ENCODE results near the gene SVEP1.

Gene SVEP1

DNA sequence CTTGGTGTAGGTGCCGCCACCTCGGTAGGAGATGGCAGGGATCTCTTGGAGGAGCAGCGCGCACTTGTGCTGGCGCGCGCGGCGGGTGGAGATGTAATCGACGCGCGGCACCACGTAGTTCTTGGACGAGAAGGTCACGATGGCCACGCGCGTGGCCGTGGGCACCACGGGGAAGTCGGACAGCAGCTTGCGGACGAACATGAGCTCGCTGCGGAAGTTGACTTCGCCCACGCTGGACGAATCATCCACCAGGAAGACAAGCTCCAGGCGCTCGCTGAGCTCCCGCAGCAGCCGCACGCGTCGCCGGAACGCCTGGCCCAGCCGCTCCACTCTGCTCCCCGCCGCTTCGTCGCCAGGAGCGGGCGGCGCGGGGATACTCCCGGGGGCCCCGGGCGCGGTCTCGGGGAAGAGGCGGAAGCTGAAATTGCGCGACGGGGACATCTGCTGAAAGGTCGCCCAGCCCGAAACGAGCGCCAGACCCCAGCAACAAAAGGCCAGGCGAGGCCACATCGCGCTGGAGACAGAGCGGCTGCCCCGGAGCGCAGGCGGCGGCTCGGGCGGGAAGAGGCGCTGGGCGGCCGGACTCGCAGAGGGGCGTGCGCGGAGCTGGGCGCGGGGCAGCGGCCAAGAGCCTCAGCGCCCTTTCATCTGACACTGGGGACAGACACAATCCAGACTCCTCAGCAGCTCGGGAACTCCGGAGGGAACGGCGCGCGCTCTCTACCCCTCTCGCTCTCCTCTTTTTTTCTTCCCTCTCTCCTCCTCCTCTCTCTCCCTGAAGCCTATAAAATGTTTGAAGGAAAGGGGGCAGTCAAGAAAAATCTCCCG is at the start of gene SVEP1:
SVEP1 (minus strand) TSS at position 708 of the 828 bp plus-strand sequence; CDS start at position 510, 198 bp downstream.
- H3K9me3 ChIP-seq (ENCODE audit: insufficient read depth, low read length) = no peaks in the 10 kb centered on the region
- H3F3A ChIP-seq (ENCODE audit: insufficient read depth) = no peaks in the 10 kb centered on the region
- H3K27me3 ChIP-seq (ENCODE audit: low read length) = no peaks in the 10 kb centered on the region
- no peak within 1 kb of the TSS for H3K4me3 ChIP-seq (ENCODE audit: insufficient read depth, low read length, poor library complexity, severe bottlenecking)
- no peak within 1 kb of the TSS for H3K4me2 ChIP-seq (ENCODE audit: low read depth, low read length, poor library complexity, severe bottlenecking)
- TF ChIP-seq EZH2phosphoT487 (conservative IDR thresholded peaks at IDR 0.05; ENCODE audit: low read length) = no peak
- TF ChIP-seq, protein P1, sequence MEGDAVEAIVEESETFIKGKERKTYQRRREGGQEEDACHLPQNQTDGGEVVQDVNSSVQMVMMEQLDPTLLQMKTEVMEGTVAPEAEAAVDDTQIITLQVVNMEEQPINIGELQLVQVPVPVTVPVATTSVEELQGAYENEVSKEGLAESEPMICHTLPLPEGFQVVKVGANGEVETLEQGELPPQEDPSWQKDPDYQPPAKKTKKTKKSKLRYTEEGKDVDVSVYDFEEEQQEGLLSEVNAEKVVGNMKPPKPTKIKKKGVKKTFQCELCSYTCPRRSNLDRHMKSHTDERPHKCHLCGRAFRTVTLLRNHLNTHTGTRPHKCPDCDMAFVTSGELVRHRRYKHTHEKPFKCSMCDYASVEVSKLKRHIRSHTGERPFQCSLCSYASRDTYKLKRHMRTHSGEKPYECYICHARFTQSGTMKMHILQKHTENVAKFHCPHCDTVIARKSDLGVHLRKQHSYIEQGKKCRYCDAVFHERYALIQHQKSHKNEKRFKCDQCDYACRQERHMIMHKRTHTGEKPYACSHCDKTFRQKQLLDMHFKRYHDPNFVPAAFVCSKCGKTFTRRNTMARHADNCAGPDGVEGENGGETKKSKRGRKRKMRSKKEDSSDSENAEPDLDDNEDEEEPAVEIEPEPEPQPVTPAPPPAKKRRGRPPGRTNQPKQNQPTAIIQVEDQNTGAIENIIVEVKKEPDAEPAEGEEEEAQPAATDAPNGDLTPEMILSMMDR (IDR thresholded peaks at IDR 0.05; ENCODE audit: insufficient read depth, low read length, poor library complexity, severe bottlenecking) = no peak
- H3K9me2 ChIP-seq (replicated peaks; ENCODE audit: insufficient read depth, low read length) = no peaks in the 10 kb centered on the region
- H4K20me1 ChIP-seq (ENCODE audit: low read depth, low read length) = no peaks in the 10 kb centered on the region
- H2AFZ ChIP-seq (ENCODE audit: low read depth, low read length, severe bottlenecking) = no peak within 1 kb of the TSS
- no peaks in the 10 kb centered on the region for H3K36me3 ChIP-seq (ENCODE audit: low read length)
- H3K27ac ChIP-seq (ENCODE audit: low read depth, low read length) = no peak within 1 kb of the TSS
- H3K9ac ChIP-seq (ENCODE audit: low read length) = no peak within 1 kb of the TSS
- no peaks in the 10 kb centered on the region for H3K79me2 ChIP-seq (ENCODE audit: insufficient read depth, low read length)

DNA sequence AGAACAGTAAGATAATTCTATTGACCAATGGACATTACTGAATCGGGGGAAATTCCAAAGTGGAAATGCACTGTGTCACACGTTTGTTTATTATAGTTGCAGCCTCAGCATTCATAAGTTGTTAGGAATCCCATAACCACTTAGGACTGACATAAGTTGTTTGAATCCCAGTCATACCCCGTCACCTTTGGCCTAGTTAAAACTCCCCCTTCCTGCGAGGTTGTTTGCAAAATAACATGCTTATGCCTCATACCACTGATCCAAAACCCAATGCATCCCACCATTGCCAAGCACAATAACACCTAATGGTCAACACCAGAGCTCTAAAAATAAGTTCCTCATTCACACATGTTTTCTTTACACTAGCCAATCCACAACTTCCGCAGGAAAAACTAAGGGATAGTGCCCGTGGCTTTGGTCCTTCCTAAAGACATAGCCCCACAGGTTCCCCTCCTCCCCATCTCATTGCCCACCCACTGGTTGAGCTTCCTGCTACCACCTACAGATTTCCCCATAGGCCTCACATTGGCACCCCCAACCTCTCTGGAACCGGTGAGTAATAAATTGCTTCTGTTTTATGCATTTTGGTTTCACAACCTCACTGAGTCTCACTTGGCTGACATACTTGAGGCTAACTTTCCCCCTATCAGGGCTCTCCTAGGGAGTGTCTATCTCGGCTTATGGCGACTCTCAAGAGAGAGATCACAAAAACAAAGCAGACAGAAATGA is 46.7 kb upstream of the SVEP1 start:
- Histone ChIP-seq H3K27ac (ENCODE audit: low read depth, low read length) (no peak overlapping the region), H3K4me3 (ENCODE audit: insufficient read depth, low read length, poor library complexity, severe bottlenecking) (no peak overlapping the region), H3K9me2 (replicated peaks; ENCODE audit: insufficient read depth, low read length) (no peaks in the 10 kb centered on the region), H4K20me1 (ENCODE audit: low read depth, low read length) (0 out of 2 replicates have a peak, but pooled peaks cover 2% of the 10 kb centered on the region), H3K9me3 (ENCODE audit: insufficient read depth, low read length) (no peaks in the 10 kb centered on the region), H2AFZ (ENCODE audit: low read depth, low read length, severe bottlenecking) (no peak overlapping the region), H3K4me2 (ENCODE audit: low read depth, low read length, poor library complexity, severe bottlenecking) (no peak overlapping the region), H3K27me3 (ENCODE audit: low read length) (no peaks in the 10 kb centered on the region), H3K9ac (ENCODE audit: low read length) (no peak overlapping the region), H3K79me2 (ENCODE audit: insufficient read depth, low read length) (no peaks in the 10 kb centered on the region), H3K36me3 (ENCODE audit: low read length) (no peaks in the 10 kb centered on the region), H3F3A (ENCODE audit: insufficient read depth) (no peaks in the 10 kb centered on the region)
- no peak for TF ChIP-seq EZH2phosphoT487 (conservative IDR thresholded peaks at IDR 0.05; ENCODE audit: low read length)
- TF ChIP-seq, protein P1 (IDR thresholded peaks at IDR 0.05; ENCODE audit: insufficient read depth, low read length, poor library complexity, severe bottlenecking) = no peak

DNA sequence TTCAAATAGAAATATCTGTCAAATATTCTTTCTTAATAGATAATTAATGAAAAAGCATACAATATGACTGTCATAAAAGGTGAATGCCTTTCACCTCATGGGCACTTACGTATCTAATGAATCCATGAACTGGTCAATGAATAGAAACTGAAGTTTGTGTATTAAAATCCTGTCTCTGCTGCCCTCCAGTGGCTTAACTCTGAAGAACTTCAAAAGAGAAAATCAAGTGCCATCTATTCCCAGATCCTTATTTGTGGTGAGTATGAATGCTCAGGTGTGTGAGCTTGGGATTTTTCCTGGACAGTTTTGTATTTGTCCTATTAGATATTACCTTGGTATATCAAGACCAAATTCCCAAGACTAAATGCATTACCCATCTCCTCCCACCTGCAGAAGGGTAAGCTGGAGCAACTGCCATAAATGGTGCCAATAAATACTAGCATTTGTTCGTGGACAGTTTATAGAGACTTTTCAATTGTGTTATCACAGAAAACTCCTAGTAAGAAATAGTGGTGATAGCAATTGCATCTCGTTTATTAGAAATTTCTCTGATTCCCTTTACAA is 44.0 kb upstream of the SVEP1 start:
- H3K27ac ChIP-seq (ENCODE audit: low read depth, low read length) = no peak overlapping the region
- H3K9ac ChIP-seq (ENCODE audit: low read length) = no peak overlapping the region
- H3K36me3 ChIP-seq (ENCODE audit: low read length) = no peaks in the 10 kb centered on the region
- no peaks in the 10 kb centered on the region for H3K27me3 ChIP-seq (ENCODE audit: low read length)
- 0 out of 2 replicates have a peak, but pooled peaks cover 2% of the 10 kb centered on the region for H4K20me1 ChIP-seq (ENCODE audit: low read depth, low read length)
- H3K79me2 ChIP-seq (ENCODE audit: insufficient read depth, low read length) = no peaks in the 10 kb centered on the region
- no peaks in the 10 kb centered on the region for H3K9me2 ChIP-seq (replicated peaks; ENCODE audit: insufficient read depth, low read length)
- H3F3A ChIP-seq (ENCODE audit: insufficient read depth) = no peaks in the 10 kb centered on the region
- H3K9me3 ChIP-seq (ENCODE audit: insufficient read depth, low read length) = no peaks in the 10 kb centered on the region
- no peak for TF ChIP-seq EZH2phosphoT487 (conservative IDR thresholded peaks at IDR 0.05; ENCODE audit: low read length)
- TF ChIP-seq, protein P1 (IDR thresholded peaks at IDR 0.05; ENCODE audit: insufficient read depth, low read length, poor library complexity, severe bottlenecking) = peak; percentile 20
- H3K4me3 ChIP-seq (ENCODE audit: insufficient read depth, low read length, poor library complexity, severe bottlenecking) = no peak overlapping the region
- H3K4me2 ChIP-seq (ENCODE audit: low read depth, low read length, poor library complexity, severe bottlenecking) = no peak overlapping the region
- H2AFZ ChIP-seq (ENCODE audit: low read depth, low read length, severe bottlenecking) = no peak overlapping the region
